ENCODE results near the gene LRGUK. TPM values are rescaled to one million over a fixed set of nuclear protein-coding genes. Genes with fewer than 3 reads are reported as not detected.
A peak's percentile ranks its signal among the peaks of the same experiment; 100 is the strongest.

Gene LRGUK
- total and polyA plus RNA-seq, 2 donors (not counting 3 experiments of a cell fraction or from before 2014, with no cell fraction given) = 0.10 to 0.11 TPM

DNA sequence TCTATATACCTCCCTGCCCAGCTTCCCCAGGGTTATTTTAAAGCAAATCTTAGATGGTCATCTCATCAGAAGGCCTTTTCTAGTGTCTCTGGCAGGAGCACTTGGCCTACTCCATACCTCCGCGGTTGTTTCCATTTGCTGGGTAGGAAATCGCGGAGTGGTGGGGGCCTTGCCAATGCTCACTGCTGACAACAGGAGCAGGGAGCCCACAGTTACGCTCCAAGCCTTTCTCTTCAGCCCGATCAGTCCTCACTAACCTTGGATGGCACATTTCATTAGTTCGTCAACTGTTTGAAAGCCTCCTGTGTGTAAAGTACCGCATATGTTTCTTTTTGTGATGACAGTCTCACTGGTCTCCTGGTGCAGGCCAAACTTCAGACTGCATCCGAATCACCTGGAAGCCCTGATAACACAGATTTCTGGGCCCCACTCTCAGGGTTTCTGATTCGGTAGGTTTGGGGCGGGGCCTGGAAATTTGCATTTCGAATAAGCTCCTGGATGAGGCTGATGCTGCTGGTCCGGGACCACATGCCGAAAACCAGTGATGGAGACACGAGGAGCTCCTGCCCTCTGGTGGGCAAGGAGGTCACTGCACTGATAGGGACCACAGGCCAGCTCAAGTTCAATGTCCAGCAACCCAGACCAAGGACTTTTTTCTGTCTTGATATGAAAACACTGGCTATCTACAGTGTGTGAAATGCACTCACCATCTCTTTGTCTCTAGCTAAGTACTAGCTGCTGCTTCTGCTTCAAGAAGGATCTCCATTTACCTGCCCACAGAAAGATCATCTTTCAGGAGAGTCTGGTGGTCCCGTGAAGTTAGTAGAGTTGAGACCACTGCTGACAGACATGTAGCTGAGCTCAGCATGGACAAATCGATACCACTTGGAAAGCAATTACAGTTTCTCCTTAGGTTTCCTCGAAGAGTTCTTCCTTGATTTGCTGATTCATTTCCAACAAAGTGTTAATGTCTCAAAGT lies 14.0 kb downstream of the LRGUK start:
- no peaks in the 10 kb centered on the region for H3K36me3 ChIP-seq (ENCODE audit: control insufficient read depth in 2 of 2, extremely low read depth in 1 of 2, insufficient read depth in 2 of 2, low read length in 2 of 2)
- dilution Hi-C loops (cut with MboI; ENCODE audit: extremely low pct_ligation_motif_present, low sequenced_read_pairs) (no loop called here), intact Hi-C loops (cut with micrococcal nuclease) (loop anchor here (2.0 to 10.0 kb wide), 4 partner anchors 186 to 1429 kb away; no protein-coding TSS in a partner anchor)

More for the DNA sequence above, 14.0 kb downstream of the LRGUK start:
- ChIA-PET CTCF (interaction anchor here (0.5 to 2.4 kb wide), 58 partner anchors 9 to 1550 kb away, joined by 3 to 39 read pairs (median 4); partner anchors contain the start of genes LRGUK and SLC35B4), POLR2A (no interaction called here)
- DNase-seq (ENCODE audit: low read depth, low spot score) (peak; percentile 57), FAIRE-seq (peak; percentile 92)
- peak overlapping the region; percentile 44 for H3K4me2 ChIP-seq (ENCODE audit: insufficient read depth, low read length)
- H3K9me3 ChIP-seq (replicated peaks; ENCODE audit: control insufficient read depth, insufficient read depth, low read length) = no peaks in the 10 kb centered on the region
- no peak overlapping the region for H3K9ac ChIP-seq (replicated peaks; ENCODE audit: extremely low read depth, insufficient read depth, low read length)
- no peak overlapping the region for H3K27ac ChIP-seq (ENCODE audit: insufficient read depth, low read depth, low read length)
- H4K20me1 ChIP-seq (replicated peaks; ENCODE audit: control insufficient read depth, extremely low read depth, insufficient read depth, low read length) = no peaks in the 10 kb centered on the region
- no TSS peak for BruUV-seq (replicated peaks)
- peak overlapping the region; percentile 84 for H2AFZ ChIP-seq (ENCODE audit: low read depth, low read length)
- H3K4me1 ChIP-seq (ENCODE audit: control insufficient read depth, extremely low read depth, insufficient read depth, low read length) = no peaks in the 10 kb centered on the region
- no peaks in the 10 kb centered on the region for H3K79me2 ChIP-seq (ENCODE audit: control insufficient read depth, insufficient read depth, low read length)
- TF ChIP-seq GATA2 (IDR thresholded peaks at IDR 0.05; ENCODE audit: insufficient read depth, insufficient read length, low read depth, low read length) (no peak), POLR2A (IDR thresholded peaks at IDR 0.05; ENCODE audit: low read depth, low read length) (no peak), EZH2 (IDR thresholded peaks at IDR 0.05; ENCODE audit: borderline replicate concordance, low read depth, low read length, severe bottlenecking) (no peak), JUN (IDR thresholded peaks at IDR 0.05; ENCODE audit: borderline replicate concordance, insufficient read depth, insufficient read length, low read depth) (no peak), FOS (IDR thresholded peaks at IDR 0.05; ENCODE audit: borderline replicate concordance, insufficient read depth, low read length) (no peak)
- TF ChIP-seq, protein P1, sequence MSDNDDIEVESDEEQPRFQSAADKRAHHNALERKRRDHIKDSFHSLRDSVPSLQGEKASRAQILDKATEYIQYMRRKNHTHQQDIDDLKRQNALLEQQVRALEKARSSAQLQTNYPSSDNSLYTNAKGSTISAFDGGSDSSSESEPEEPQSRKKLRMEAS (IDR thresholded peaks at IDR 0.05; ENCODE audit: insufficient read depth, insufficient read length) = peak; percentile 20
- TF ChIP-seq, protein P2, sequence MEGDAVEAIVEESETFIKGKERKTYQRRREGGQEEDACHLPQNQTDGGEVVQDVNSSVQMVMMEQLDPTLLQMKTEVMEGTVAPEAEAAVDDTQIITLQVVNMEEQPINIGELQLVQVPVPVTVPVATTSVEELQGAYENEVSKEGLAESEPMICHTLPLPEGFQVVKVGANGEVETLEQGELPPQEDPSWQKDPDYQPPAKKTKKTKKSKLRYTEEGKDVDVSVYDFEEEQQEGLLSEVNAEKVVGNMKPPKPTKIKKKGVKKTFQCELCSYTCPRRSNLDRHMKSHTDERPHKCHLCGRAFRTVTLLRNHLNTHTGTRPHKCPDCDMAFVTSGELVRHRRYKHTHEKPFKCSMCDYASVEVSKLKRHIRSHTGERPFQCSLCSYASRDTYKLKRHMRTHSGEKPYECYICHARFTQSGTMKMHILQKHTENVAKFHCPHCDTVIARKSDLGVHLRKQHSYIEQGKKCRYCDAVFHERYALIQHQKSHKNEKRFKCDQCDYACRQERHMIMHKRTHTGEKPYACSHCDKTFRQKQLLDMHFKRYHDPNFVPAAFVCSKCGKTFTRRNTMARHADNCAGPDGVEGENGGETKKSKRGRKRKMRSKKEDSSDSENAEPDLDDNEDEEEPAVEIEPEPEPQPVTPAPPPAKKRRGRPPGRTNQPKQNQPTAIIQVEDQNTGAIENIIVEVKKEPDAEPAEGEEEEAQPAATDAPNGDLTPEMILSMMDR (IDR thresholded peaks at IDR 0.05; ENCODE audit: extremely low read depth in 1 of 2, insufficient read depth in 1 of 2, low read depth in 1 of 2, low read length in 2 of 2) = peak; percentile 80 to 94
- no peaks in the 10 kb centered on the region for H3K9me1 ChIP-seq (replicated peaks; ENCODE audit: control insufficient read depth, extremely low read depth, insufficient read depth, low read length)
- peaks cover 2% of the 10 kb centered on the region in 2 experiments for H3K27me3 ChIP-seq (ENCODE audit: control insufficient read depth in 2 of 2, insufficient read depth in 2 of 2, low read length in 2 of 2)
- no peak overlapping the region for H3K4me3 ChIP-seq (replicated peaks in 1 of 3; ENCODE audit: insufficient read depth in 1 of 3, low read depth in 1 of 3, low read length in 3 of 3)
